CD4-positive, alpha-beta memory T cell (primary cell): ENCODE results near the gene COL13A1. TPM values are rescaled to one million over a fixed set of nuclear protein-coding genes. Genes with fewer than 3 reads are reported as not detected.

ENCODE experiments used
- CTCF ChIA-PET: fragments of 350-600 bp; sonication (Branson Sonifier 250); formaldehyde crosslinking; loops from one replicate; lab custom pipeline; 2021; ENCODE audit warnings: inconsistent platforms; ENCODE audit not compliant: partially characterized antibody; lab: Charles Lee
- POLR2A ChIA-PET: fragments of 350-600 bp; sonication (Branson Sonifier 250); formaldehyde crosslinking; loops from one replicate; lab custom pipeline; 2021; ENCODE audit not compliant: partially characterized antibody; lab: Charles Lee
- DNase-seq, 5 donors: peaks; one replicate each; pipeline versions ENCODE4 v3.0.0 to v3.0.0-alpha.2; 2020 to 2022; ENCODE audit warnings: mixed read lengths in 1 of 5
- H3K27ac ChIP-seq: one replicate; pipeline ENCODE4 v1.7.0; 2013; ENCODE audit warnings: low read depth, low read length
- H3K27me3 ChIP-seq: 2 replicates; pipeline ENCODE4 v1.7.0; 2013; ENCODE audit warnings: mild to moderate bottlenecking, low read length, moderate library complexity; ENCODE audit not compliant: insufficient read depth
- H3K36me3 ChIP-seq: 2 replicates; pipeline ENCODE4 v1.7.0; 2013; ENCODE audit warnings: mild to moderate bottlenecking, low read length, moderate library complexity; ENCODE audit not compliant: insufficient read depth
- H3K4me1 ChIP-seq: 2 replicates; pipeline ENCODE4 v1.7.0; 2013; ENCODE audit warnings: mild to moderate bottlenecking, low read length, moderate library complexity; ENCODE audit not compliant: insufficient read depth
- H3K4me3 ChIP-seq, 2 donors: one replicate each; pipeline ENCODE4 v1.7.0; 2013; ENCODE audit warnings: low read length in 2 of 2, mild to moderate bottlenecking in 1 of 2
- H3K9me3 ChIP-seq, 2 donors: one replicate each; pipeline ENCODE4 v1.7.0; 2013; ENCODE audit warnings: low read length in 2 of 2, control low read depth in 1 of 2; ENCODE audit not compliant: control insufficient read depth in 1 of 2
- H3K27ac Mint-ChIP-seq, 7 donors: one replicate each; pipeline ENCODE4 v1.8.0; 2020 to 2021; ENCODE audit warnings: mixed read lengths in 7 of 7, mild to moderate bottlenecking in 6 of 7, inconsistent platforms in 3 of 7, moderate library complexity in 3 of 7
- H3K27me3 Mint-ChIP-seq, 2 donors: one replicate each; pipeline ENCODE4 v1.8.0; 2020 to 2021; ENCODE audit warnings: mixed read lengths in 2 of 2
- H3K36me3 Mint-ChIP-seq, 2 donors: one replicate each; pipeline ENCODE4 v1.8.0; 2020 to 2021; ENCODE audit warnings: mixed read lengths in 2 of 2, inconsistent platforms in 1 of 2, mild to moderate bottlenecking in 1 of 2
- H3K4me1 Mint-ChIP-seq, 4 donors: one replicate each; pipeline ENCODE4 v1.8.0; 2020 to 2021; ENCODE audit warnings: mixed read lengths in 4 of 4, mild to moderate bottlenecking in 1 of 4
- H3K4me3 Mint-ChIP-seq, 8 donors: one replicate each; pipeline ENCODE4 v1.8.0; 2020 to 2021; ENCODE audit warnings: mixed read lengths in 8 of 8, mild to moderate bottlenecking in 7 of 8, moderate library complexity in 6 of 8, inconsistent platforms in 3 of 8
- H3K9me3 Mint-ChIP-seq, 8 donors: one replicate each; pipeline ENCODE4 v1.8.0; 2020 to 2021; ENCODE audit warnings: mixed read lengths in 8 of 8, mild to moderate bottlenecking in 5 of 8, inconsistent platforms in 3 of 8, moderate library complexity in 1 of 8
- intact Hi-C: fragments of 100-400 bp; cut with micrococcal nuclease; formaldehyde crosslinking; loops from one replicate; pipeline ENCODE4 v1.15.1; 2023
- polyA plus RNA-seq, 2 donors: library from polyadenylated mRNA; unstranded; fragments of 300-500 nt; fragmentation: Illumina TruSeq; gene quantifications; one replicate each; pipeline ENCODE4 v1.2.3, GENCODE V29; 2021
- total RNA-seq, 2 experiments: library from RNA; stranded (reverse); gene quantifications; one replicate each; pipeline ENCODE4 v1.2.3, GENCODE V29; 2021

The COL13A1 gene
- total and polyA plus RNA-seq, 4 experiments from 2014 or later = not detected

GRCh38 chr10:69810097-69810496 lies 8.4 kb downstream of the COL13A1 start:
- Mint-ChIP-seq H3K4me3 (no peak overlapping the region), H3K27me3 (peaks cover 0 to 2% of the 10 kb centered on the region in 2 donors), H3K36me3 (no peaks in the 10 kb centered on the region), H3K9me3 (no peaks in the 10 kb centered on the region), H3K27ac (no peak overlapping the region), H3K4me1 (no peaks in the 10 kb centered on the region)
- no peak overlapping the region for H3K27ac ChIP-seq
- H3K36me3 ChIP-seq = no peaks in the 10 kb centered on the region
- DNase-seq = no peak
- no peaks in the 10 kb centered on the region for H3K4me1 ChIP-seq
- H3K4me3 ChIP-seq = no peak overlapping the region
- no peaks in the 10 kb centered on the region for H3K27me3 ChIP-seq
- CTCF ChIA-PET = no interaction called here
- intact Hi-C loops = no loop called here
- POLR2A ChIA-PET = no interaction called here
- no peaks in the 10 kb centered on the region for H3K9me3 ChIP-seq

DNA sequence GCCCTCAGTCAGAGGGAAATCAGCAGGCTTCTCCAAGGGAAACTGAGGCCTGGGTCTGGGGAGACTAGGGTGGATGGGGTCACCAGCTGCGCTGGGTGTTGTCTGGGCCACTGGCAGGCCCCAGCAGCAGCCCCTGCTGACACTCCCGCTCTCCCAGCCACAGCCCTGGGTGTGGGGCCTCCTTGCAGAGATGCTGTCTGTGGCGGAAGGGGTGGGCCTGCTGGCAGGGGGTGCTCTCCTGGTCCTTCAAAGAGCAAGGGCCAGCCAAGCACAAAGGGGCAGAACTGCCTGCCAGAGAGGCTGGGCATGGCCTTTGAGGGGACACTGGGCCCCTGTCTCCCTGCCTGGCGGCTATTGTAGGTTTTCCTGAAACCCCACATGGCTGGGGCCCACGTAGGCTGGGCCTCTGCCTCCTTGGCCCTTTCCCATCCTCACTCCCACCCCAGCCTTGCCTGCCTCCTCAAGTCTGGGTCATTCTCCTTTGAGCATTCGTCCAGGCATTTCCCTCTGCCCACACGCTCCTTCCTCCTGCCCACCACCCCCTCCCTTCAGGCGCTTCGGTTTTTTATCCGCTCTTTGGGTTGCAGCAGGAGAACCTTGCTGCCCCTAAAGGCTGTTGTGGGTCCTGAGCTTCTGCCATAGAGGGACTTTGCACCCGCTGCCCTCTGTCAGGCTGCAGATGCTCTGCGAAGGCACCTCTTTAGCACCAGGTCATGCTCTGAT lies 9.1 kb downstream of the COL13A1 start:
- no peaks in the 10 kb centered on the region for H3K27me3 ChIP-seq
- H3K36me3 ChIP-seq = no peaks in the 10 kb centered on the region
- H3K27me3 Mint-ChIP-seq = peaks cover 0 to 2% of the 10 kb centered on the region in 2 donors
- no peak overlapping the region for H3K27ac Mint-ChIP-seq
- H3K27ac ChIP-seq = no peak overlapping the region
- intact Hi-C loops = no loop called here
- no peak overlapping the region for H3K4me3 Mint-ChIP-seq
- no peak overlapping the region for H3K4me3 ChIP-seq
- no peaks in the 10 kb centered on the region for H3K36me3 Mint-ChIP-seq
- no peaks in the 10 kb centered on the region for H3K9me3 ChIP-seq
- POLR2A ChIA-PET = no interaction called here
- CTCF ChIA-PET = interaction anchor here (1.0 kb wide), 1 partner anchor 25 kb away, joined by 3 read pairs; no protein-coding TSS in a partner anchor
- H3K9me3 Mint-ChIP-seq = no peaks in the 10 kb centered on the region
- H3K4me1 Mint-ChIP-seq = no peaks in the 10 kb centered on the region
- no peaks in the 10 kb centered on the region for H3K4me1 ChIP-seq
- DNase-seq = no peak

- DNase-seq = no peak
- Mint-ChIP-seq H3K9me3 (no peaks in the 10 kb centered on the region), H3K4me1 (peaks cover 7 to 10% (median 8%) of the 10 kb centered on the region in 4 donors), H3K36me3 (no peaks in the 10 kb centered on the region), H3K27ac (no peak overlapping the region), H3K27me3 (peaks cover 1 to 2% of the 10 kb centered on the region in 2 donors), H3K4me3 (no peak overlapping the region)
- ChIA-PET CTCF (no interaction called here), POLR2A (no interaction called here)
- H3K9me3 ChIP-seq = no peaks in the 10 kb centered on the region
- H3K27ac ChIP-seq = no peak overlapping the region
- no peaks in the 10 kb centered on the region for H3K4me1 ChIP-seq
- H3K27me3 ChIP-seq = no peaks in the 10 kb centered on the region
- intact Hi-C loops = no loop called here
- H3K36me3 ChIP-seq = no peaks in the 10 kb centered on the region
- no peak overlapping the region for H3K4me3 ChIP-seq
Measured at GRCh38 chr10:69813632-69814031, 11.9 kb downstream of the COL13A1 start.

DNA sequence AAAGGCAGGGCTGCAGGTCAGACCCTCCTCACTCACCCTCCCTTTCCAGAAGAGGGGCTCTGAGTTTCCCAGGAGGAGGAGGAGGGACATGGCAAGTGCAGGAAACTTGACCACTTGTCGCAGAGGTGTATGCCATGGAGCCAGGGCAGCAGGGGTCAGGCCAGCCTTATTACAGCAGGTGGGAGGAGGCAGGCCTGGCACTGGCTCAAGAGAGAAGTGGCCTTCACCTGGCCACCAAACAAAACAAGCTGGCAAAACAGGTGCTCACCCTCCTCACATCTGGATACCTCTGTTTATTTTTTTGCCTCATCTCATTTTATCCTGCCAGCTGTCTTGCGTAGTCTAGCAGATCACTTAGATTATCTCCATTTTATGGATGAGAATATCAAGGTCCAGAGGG lies 12.5 kb downstream of the COL13A1 start:
- H3K36me3 ChIP-seq = no peaks in the 10 kb centered on the region
- H3K4me3 Mint-ChIP-seq = no peak overlapping the region
- no peaks in the 10 kb centered on the region for H3K4me1 ChIP-seq
- no peaks in the 10 kb centered on the region for H3K9me3 ChIP-seq
- ChIA-PET POLR2A (no interaction called here), CTCF (no interaction called here)
- H3K4me3 ChIP-seq = no peak overlapping the region
- no peak overlapping the region for H3K27ac Mint-ChIP-seq
- intact Hi-C loops = no loop called here
- H3K4me1 Mint-ChIP-seq = peaks cover 7 to 10% (median 8%) of the 10 kb centered on the region in 4 donors
- H3K9me3 Mint-ChIP-seq = no peaks in the 10 kb centered on the region
- H3K27me3 Mint-ChIP-seq = peaks cover 1 to 2% of the 10 kb centered on the region in 2 donors
- DNase-seq = no peak
- H3K27ac ChIP-seq = no peak overlapping the region
- H3K36me3 Mint-ChIP-seq = no peaks in the 10 kb centered on the region
- no peaks in the 10 kb centered on the region for H3K27me3 ChIP-seq

- POLR2A ChIA-PET = no interaction called here
- peaks cover 0 to 3% (median 2%) of the 10 kb centered on the region in 8 donors for H3K9me3 Mint-ChIP-seq
- no peaks in the 10 kb centered on the region for H3K9me3 ChIP-seq
- H3K27me3 ChIP-seq = no peaks in the 10 kb centered on the region
- peaks cover 1 to 2% of the 10 kb centered on the region in 2 donors for H3K27me3 Mint-ChIP-seq
- no peaks in the 10 kb centered on the region for H3K36me3 ChIP-seq
- intact Hi-C loops = no loop called here
- peaks cover 0 to 4% of the 10 kb centered on the region in 2 donors for H3K36me3 Mint-ChIP-seq
- H3K4me3 ChIP-seq = no peak overlapping the region
- H3K4me1 Mint-ChIP-seq = peaks cover 8 to 12% (median 9%) of the 10 kb centered on the region in 4 donors
- no peak overlapping the region for H3K27ac ChIP-seq
- no peak overlapping the region for H3K4me3 Mint-ChIP-seq
- no peak for DNase-seq
- CTCF ChIA-PET = no interaction called here
- no peak overlapping the region for H3K27ac Mint-ChIP-seq
- H3K4me1 ChIP-seq = no peaks in the 10 kb centered on the region
Measured at GRCh38 chr10:69815104-69815503, 13.4 kb downstream of the COL13A1 start.

- Histone ChIP-seq H3K36me3 (no peaks in the 10 kb centered on the region), H3K27ac (no peak overlapping the region), H3K4me1 (no peaks in the 10 kb centered on the region), H3K4me3 (no peak overlapping the region), H3K27me3 (no peaks in the 10 kb centered on the region), H3K9me3 (no peaks in the 10 kb centered on the region)
- peaks cover 8 to 13% (median 9%) of the 10 kb centered on the region in 4 donors for H3K4me1 Mint-ChIP-seq
- no peak overlapping the region for H3K4me3 Mint-ChIP-seq
- ChIA-PET CTCF (no interaction called here), POLR2A (no interaction called here)
- H3K27me3 Mint-ChIP-seq = peaks cover 1 to 2% of the 10 kb centered on the region in 2 donors
- H3K9me3 Mint-ChIP-seq = peaks cover 0 to 3% (median 2%) of the 10 kb centered on the region in 8 donors
- no peak overlapping the region for H3K27ac Mint-ChIP-seq
- no peak for DNase-seq
- H3K36me3 Mint-ChIP-seq = peaks cover 0 to 4% of the 10 kb centered on the region in 2 donors
- intact Hi-C loops = no loop called here
Measured at GRCh38 chr10:69816521-69816920, 14.8 kb downstream of the COL13A1 start.

DNA sequence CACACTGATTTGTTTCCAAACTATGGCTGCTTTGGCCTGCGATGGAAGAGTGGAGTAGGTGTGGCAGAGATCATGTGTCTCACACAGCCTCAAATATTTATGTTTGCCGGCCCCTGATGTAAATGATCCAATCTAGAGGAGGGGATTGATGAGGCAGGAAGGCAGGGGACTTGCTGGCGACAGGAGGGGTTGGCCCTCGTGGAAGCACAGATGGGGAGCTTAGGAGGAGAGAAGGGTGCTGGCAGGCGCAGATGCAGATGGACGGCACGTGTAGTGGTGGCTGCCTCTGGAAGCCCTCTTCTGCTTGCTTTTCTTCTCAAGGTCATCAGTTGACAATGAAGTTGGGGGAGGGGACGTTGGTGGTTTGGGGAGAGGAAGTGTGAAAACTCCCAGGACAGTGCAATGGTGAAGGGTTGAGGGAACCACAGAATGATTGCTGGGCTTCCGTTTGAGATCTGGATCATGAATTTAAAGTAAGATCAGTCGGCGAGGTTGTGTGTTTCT lies 15.4 kb downstream of the COL13A1 start:
- Mint-ChIP-seq H3K4me3 (peak overlapping the region in 1 of 8 donors; percentile 14), H3K4me1 (peaks cover 8 to 13% (median 9%) of the 10 kb centered on the region in 4 donors), H3K27me3 (peaks cover 1 to 2% of the 10 kb centered on the region in 2 donors), H3K27ac (no peak overlapping the region), H3K36me3 (peaks cover 0 to 4% of the 10 kb centered on the region in 2 donors), H3K9me3 (peaks cover 0 to 3% (median 2%) of the 10 kb centered on the region in 8 donors)
- Histone ChIP-seq H3K36me3 (no peaks in the 10 kb centered on the region), H3K27ac (no peak overlapping the region), H3K27me3 (no peaks in the 10 kb centered on the region), H3K4me1 (no peaks in the 10 kb centered on the region), H3K9me3 (no peaks in the 10 kb centered on the region), H3K4me3 (no peak overlapping the region)
- intact Hi-C loops = no loop called here
- ChIA-PET CTCF (no interaction called here), POLR2A (no interaction called here)
- no peak for DNase-seq
